HG02852 (cell line): ENCODE measurements around the gene FBXL3.

Source experiments
- ATAC-seq: cut with Tn5 transposase; IDR thresholded peaks from one replicate; pipeline ENCODE4 v1.9.1; 2021; ENCODE audit warnings: mild to moderate bottlenecking, moderate library complexity; ENCODE audit not compliant: unreplicated experiment

The FBXL3 gene, protein sequence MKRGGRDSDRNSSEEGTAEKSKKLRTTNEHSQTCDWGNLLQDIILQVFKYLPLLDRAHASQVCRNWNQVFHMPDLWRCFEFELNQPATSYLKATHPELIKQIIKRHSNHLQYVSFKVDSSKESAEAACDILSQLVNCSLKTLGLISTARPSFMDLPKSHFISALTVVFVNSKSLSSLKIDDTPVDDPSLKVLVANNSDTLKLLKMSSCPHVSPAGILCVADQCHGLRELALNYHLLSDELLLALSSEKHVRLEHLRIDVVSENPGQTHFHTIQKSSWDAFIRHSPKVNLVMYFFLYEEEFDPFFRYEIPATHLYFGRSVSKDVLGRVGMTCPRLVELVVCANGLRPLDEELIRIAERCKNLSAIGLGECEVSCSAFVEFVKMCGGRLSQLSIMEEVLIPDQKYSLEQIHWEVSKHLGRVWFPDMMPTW

DNA sequence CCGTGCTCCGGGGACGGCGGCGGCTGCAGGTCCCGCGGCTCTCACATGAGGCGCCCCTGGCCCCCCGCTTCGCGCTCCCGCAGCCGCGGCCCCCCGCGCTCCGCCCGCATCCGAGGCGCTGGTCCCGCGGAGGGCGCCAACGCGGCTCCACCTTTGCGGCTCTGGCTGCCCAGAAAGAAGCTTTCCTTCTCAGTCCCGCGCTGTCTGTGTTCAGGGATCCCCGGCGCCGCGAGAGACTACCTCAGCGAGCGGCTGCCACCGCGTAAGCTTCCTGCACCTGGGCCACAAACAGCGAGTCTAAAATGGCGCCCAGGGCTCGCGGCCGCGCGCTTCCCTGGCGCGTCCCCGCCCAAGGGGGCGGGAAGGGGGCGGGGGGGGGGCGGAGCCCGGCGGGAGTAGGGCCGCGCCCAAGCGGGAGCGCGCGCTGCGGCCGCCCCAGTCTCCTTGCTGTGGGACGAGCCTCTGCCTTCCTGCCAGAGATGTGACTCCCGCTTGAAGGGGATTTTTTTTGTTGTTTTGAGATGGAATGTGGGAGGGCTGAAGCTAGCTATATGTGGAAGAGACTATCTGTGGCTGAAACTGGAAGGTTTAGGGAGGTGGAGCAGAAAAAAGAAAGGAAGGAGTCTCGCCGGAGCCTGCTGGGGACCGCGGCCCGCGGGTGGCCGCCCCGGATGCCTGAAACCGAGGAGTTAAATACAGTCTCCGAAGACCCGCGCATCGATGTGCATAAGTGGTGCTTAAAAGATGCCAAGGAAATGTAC, at the start of gene FBXL3:
TSS of gene FBXL3 (minus strand) at position 299 of the 761 bp plus-strand sequence. CDS start 5,299 bp downstream, outside the sequence.
- peak; percentile 65 for ATAC-seq

DNA sequence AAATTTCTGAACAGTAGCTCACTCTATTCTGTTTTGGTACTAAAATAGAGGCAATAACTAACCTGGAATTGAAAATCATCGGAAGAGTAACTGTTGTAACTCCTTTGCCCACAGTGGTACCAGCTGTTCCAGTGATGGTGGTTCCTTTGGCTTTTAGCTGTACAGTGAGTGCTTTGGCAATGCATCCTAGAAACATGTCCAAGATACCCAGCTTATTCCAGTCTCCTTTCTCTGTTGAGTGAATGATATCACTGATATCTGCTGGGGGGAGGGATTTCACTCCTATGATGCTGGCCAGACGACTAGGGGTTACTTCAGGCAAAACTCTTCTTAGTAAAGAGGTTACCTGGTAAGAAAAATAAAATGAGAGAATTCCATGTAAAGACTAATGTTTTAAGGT, 40.6 kb upstream of the FBXL3 start:
- no peak for ATAC-seq

DNA sequence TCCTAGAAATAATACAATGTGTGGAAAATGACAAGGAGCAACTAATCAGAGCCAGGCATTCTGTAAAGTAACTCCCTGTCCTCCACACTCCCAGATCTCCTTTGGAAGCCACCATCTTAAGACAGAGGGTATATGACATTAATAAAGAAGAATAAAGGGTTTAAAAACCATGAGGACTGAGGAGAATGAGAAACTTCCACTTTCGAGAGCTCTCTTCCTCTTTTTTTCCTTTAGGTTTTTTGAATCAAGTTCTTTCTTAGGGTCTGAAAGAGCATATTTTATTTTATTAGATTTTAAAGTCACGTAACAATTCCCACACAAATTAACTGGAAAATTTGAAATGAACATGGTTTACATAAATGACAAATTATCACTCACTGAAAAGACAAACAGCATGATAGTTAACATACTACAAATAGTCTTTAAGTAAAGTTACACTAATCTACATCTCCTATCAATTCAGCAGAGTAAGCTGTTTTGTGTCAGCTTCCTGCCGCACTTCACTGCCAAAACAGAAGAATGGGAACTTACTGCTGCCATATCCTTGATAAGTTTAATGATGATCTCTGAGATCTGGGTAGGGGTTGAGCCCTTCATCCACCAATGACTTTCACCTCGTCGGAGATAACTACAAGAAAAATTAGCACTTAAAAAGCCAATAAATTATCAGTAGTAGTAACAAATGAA, 38.6 kb upstream of the FBXL3 start:
- ATAC-seq = no peak

DNA sequence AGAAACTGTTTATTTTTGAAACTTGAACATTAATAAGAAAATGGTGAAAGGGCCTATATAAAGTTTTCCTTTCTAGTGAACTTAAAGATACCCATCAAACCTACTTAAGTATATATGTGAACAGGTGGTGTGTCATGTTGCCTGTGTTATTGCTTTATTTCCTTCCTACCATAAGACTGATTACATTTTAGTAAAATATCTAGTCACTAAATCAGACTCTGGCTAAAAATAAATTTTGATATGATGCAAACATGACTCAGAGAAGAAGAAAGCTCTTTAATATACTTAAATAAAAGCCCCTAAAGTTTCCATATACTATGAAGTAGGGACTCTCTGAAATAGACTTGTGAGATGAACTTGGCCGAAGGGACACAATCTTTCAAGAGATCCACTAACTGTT, 35.1 kb upstream of the FBXL3 start:
- ATAC-seq = no peak

DNA sequence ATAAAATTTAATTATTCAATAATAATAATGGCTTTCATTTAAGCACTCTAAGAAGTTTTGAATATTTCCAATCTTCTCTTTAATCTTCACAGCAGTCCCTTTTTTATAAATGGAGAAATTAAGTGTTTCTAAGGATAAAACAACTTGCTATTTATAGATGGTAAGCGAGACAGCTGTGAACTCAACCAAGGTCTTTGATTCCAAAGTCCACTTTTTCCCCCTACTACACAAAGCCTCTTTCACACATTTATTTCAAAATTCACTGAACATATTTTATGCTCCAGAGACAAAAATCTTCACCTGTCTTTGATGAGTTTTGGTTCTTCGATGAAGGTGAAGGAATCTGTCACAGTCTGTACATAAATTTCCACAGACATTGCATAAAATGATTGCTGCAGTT, 34.4 kb upstream of the FBXL3 start:
- no peak for ATAC-seq

DNA sequence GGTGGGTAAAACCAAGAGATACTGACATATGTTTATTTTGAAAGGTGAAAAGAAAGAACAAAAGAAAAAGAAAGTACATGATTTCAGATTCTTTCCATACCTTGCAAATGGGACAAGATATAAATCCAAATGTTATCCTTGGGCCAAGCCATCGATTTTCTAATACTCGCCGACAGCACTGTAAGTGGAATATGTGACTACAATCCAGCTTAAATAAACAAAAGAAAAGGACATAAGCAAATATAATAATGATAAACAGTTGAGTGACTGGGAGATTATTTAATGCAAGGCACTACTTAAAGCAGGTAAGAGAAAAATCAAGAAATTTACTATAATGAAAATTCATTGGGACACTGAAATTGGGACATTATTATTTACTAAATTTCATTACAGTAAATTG, 29.9 kb upstream of the FBXL3 start:
- ATAC-seq = no peak

DNA sequence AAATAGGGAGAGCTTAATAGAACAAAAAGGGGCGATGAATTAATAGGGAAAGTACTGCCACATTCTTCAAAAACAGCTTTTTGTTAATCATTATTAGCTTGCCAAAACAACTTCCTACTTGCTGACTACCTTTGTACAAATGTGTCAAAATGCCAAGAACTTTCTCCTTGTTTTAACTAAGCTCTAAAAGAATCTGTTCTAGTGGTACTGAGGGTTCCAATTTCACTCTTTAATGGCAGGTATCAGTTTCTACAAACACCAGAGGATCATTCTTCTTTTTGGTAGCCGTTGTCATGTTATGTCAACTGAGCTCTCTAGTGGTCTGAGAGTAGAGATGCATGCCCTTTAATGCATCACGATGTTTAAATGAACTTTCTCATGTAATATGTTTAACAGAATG, 29.4 kb upstream of the FBXL3 start:
- no peak for ATAC-seq

DNA sequence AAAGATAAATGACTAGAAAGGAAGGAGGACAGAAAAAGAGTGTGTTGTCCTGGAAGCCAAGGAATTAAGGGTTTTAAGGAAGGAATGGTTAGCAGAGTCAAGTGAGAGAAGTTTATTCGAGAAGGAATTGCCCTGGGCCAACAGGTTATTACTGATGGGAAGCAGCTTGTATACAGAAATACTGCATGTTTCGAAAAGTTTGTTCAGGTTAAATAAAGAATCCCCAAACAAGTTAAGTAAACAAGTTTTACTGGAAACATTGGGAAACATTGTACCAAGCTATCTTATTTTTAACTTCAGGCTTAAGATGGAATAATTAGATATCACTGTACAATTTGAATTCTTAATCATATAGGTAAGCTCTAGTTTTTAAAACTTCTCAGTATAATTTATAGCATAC, 28.2 kb upstream of the FBXL3 start:
- no peak for ATAC-seq

DNA sequence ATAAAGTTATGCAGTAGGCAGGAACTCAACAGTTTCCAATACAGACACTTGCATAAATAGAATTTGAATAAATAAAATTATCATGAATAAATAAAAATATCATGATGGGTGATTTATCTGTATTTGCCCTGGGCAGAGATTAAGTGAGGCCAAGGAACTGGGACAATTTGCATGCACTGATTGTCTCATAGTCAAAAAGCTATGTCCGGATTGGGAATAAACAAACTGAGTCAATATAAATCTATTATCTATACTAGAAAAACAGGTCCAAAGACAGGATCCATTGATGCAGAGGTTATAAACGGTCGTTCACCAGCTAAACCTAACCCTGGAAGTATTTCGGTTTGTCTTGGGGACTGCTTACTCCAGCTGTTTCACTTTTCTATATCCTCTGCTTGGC, 26.2 kb upstream of the FBXL3 start:
- no peak for ATAC-seq

DNA sequence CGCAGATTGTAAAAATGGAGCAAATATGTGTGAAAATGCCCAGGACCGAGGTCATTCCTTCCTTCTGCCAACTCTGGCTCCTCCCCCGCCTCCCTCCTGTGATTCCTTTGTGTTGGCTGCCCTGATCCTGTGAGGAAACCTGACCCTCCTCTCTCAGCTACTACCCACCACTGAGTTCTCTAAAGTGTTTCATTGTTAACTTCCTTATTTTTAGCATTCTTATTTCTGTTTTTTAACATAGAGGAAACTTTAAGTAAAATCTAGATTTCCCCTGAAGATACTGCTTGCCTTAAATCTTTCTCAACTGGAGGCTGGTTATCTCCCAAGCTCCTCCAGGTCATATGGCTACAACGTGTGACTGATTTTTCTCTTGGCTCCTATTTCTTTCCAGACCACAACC, 21.7 kb upstream of the FBXL3 start:
- ATAC-seq = no peak

DNA sequence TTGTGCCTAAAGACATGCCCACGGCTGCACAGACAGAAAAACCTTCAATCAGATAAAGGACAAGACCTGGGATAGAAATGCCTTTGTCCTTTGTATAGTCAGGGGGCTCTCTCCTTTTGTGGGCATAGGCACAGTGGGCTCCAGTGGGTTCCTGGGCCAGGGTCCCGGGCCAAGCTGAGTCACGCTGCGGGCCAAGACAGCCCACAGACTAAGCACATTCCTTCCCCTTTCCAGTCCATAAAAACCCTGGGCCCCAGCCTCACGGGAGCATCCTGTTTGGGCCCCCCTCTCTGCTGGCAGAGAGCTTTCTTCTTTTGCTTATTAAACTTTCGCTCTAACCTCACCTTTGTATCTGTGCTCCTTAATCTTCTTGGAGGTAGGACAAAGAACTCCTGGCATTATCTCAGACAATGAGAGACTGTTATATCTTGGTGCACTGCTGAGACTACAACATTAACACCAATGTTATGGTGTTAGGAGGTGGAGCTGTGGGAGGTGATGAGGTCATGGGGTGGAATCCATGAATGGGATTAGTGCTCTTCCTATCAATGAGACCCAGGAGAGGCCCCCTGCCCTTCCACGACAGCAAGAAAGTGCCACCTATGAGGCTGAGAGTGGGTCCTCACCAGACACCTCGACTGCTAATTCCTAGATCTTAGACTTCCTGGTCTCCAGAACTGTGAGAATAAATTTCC, 20.8 kb upstream of the FBXL3 start:
- no peak for ATAC-seq

DNA sequence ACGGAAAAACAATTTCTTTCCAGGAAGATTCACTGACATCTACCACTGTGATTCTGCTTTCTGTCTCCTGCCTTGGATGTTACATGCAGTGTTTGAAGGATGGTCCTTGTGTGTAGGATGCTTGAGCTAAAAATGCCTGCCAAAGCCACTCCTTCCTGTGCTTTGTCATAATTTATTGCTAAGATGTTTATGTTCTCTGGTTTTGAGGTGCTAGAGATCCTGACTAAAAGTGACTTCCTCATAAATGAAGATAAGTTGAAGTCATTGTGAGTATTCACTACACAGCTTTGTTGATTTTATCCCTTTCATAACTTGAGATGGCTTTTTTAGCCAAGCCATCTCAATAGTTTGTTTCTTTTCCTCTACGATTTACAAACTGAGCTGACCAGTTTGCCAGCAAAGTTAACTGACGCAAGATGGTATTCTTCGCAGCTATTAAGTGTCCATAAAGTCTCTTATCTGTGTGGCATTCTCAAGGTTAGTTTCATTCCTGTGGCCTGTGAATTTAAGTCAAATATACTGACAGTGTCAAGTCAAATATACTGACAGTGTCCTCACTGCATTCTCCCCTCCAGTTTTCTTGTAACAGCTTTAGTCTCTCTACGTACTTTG, 15.7 kb upstream of the FBXL3 start:
- ATAC-seq = no peak

DNA sequence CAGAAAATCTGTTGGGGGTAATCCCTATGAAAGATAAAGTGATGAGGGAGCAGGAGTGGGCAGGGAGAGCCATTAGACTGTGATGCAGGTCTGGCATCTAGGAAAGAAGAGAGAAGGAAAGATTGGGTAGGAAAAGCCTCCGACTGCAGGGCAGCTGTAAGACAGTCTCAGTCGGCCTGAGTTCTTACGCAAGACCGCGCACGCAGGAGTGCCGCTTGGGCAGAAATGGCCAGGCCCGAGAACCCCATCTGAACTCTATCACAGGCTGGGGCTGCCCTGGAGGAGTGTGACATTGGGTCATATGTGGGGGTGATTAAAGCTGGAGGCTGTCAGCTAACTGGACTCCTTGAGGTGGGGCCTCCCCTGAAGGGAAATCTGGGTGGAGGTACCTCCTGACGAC, 13.9 kb upstream of the FBXL3 start:
- ATAC-seq = no peak

DNA sequence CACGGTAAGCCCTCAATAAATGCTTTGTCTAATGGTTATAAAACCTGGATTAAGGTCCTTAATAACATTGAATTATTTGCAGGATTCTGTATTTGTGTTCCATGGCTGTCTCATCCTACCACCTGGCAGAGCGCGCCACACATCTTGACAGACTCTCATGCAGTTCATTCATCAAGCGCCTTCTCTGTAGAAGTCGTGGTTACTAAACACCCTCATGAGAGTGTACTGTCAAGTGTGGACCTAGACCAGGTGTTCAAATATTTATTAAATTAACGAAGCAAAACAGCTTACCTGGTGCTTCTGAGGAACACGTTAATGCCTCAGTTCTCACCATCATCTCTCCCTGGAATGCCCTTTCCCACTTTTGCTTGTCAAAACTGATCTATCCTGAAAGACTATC, 13.1 kb upstream of the FBXL3 start:
- ATAC-seq = no peak

DNA sequence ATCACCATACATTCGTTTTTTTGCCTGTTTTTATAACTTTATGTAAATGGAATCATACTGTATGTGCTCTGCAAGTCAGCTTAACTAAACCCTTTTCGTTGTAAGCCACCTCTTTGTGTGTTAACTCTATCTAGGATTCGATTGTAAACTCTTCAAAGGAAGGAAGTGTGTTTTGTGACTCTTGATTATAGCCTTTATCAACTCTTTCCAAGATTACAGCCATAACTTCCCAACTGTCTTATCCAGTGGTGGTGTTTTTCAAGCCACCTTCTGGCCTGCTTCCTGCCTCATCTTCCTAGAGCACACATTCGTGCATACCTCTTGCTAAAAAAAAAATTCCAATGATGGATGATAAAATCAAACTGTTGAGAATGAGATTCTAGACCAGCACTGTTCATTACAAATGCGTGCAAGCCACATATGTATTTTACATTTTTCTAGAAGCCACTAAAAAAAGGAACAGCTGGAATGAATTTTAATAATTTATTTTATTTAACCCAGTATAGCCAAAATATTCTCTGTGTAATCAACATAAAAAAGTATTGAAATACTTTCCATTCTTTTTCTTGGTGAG, 12.0 kb upstream of the FBXL3 start:
- no peak for ATAC-seq

DNA sequence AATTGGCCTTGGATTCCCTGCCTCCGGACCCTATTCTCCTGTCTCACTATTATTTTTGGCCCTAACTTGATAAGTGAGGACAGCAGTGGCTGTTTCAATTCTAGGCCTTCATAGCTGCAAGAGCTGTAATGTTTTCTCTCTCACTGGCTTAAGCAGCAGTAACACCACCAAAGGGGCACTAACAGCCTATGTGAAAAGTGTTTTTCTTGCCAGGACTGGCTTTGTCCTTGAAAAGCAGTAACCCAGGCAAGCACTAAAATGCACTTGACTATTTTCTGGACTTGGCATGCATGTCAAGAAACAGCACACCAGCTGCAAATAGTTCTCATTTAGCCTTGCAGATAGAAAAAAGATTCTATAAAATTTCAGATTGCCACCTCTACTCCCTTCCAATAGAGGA, 9.3 kb upstream of the FBXL3 start:
- ATAC-seq = no peak

DNA sequence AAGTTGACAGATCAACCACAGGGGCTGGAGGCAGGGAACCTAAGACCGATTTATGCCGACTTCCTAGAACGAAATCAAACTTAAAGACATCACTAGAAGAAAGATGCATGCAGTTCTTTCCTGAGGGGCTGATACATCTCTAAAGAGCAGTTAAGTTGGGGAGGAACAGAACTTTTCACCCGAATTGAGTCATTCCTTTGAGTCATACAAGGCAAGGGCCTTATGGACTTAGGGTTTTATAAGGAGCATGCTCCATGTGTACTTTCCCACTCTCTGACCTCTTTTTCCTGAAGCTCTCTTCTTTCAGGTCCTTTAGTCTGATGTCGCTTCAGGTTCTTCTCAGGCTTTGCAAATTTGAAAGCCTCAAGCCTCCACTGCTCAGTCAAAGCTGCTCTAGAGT, 7.9 kb upstream of the FBXL3 start:
- no peak for ATAC-seq

DNA sequence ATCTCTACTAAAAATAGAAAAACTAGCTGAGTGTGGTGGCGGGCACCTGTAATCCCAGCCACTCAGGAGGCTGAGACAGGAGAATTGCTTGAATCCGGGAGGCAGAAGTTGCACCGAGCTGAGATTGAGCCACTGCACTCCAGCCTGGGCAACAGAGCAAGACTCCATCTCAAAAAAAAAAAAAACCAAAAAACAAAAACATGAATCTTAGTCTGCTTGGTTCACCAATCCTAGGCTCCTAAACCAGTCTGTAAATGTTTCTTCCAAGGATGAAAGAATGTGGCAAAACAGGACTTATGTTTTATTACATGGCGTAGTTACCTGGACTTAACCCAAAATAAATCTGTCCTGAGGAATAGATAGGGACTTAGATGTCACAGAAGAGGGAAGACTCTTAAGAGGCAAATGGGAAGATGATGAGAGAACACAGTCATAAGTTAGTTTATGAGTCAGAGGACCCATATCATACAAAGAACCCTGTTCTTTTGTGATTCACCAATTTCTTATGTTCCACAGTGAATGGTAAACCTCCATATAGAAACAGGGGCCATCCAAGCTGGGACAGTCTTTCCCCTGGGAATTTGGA, 6.9 kb upstream of the FBXL3 start:
- no peak for ATAC-seq

DNA sequence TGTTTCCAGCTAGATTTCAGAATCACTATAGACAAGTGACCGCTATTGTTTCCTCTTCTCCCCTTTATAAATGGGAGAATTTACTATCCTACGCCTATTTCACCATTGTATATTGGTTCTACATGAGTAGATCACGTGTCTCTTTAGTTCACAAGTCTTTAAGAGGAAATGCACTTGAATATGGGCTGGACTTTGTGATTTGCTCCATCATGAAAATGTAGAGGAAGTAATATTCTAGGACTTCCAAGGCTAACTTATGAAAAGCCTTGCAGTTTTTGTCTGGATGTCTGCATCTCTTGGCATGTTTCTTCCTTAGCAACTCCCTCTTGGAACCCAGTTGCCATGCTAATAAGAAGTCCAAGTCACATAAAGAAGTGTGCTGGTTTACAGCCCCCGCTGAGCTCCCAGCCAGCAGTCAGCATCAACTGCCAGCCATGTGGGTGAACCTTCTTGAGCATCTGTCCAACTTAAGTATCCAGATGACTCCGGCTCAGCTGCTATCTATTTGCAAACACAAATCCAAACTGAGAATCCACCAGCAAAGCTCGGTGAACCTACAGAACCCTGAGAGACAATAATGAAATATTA, 4.8 kb upstream of the FBXL3 start:
- ATAC-seq = no peak

DNA sequence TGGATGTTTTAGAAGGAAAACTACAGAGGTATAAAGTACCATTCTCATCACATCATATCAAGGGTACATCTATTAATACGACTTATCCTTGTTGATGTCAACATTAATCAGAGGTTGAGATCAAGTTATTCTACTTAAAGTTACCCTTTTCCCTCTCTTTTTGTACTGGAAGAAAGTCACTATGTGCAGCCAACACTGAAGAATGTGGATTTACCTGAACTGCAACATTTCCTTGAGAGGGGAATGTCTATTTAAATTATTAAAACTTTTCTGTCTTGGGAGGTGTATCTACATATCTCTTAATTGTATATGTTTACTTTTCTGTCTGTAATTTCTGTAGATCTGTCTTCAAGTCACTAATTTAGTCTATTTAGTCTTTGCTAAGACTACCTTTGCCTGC, 2.5 kb upstream of the FBXL3 start:
- no peak for ATAC-seq
